HUES6 (cell line): ENCODE measurements around the gene ALDH1B1.

Experiments used
- H3K27ac ChIP-seq: 2 replicates; pipeline ENCODE4 v1.7.0; 2013; ENCODE audit warnings: low read depth, mild to moderate bottlenecking, low read length, inconsistent platforms
- H3K27me3 ChIP-seq: 2 replicates; pipeline ENCODE4 v1.6.1; 2013; ENCODE audit warnings: low read length; ENCODE audit not compliant: control insufficient read depth, insufficient read depth
- H3K36me3 ChIP-seq: 2 replicates; pipeline ENCODE4 v1.6.1; 2013; ENCODE audit warnings: low read length; ENCODE audit not compliant: control insufficient read depth, insufficient read depth
- H3K4me1 ChIP-seq: 2 replicates; pipeline ENCODE4 v1.6.1; 2013; ENCODE audit warnings: low read length; ENCODE audit not compliant: control insufficient read depth, insufficient read depth
- H3K4me3 ChIP-seq: 2 replicates; pipeline ENCODE4 v1.5.1; 2013; ENCODE audit warnings: low read depth, low read length
- H3K9ac ChIP-seq: one replicate; pipeline ENCODE4 v1.6.1; 2013; ENCODE audit warnings: mild to moderate bottlenecking, low read length
- H3K9me3 ChIP-seq: 2 replicates; pipeline ENCODE4 v1.6.1; 2013; ENCODE audit warnings: low read depth, low read length; ENCODE audit not compliant: control insufficient read depth, insufficient read depth

The ALDH1B1 gene

DNA sequence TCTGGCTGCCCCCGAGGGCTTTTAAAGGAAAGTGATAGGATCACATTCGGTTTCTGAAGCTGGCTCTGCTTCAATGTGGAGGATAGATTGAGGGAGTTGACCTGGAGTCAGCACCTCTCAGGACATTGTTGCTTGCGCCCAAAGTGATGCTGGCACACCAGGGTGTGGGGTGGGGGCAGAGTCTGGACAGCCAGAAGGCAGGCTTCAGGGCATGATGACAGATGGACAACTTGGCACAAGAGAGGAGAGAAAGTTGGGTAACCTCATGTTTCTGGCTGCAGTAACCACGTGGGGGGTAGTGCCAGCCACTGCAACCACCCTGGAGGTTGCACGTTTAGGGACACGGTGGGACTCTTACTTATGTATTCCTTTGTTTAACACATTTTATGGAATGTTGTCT is 9.5 kb downstream of the ALDH1B1 start:
- no peaks in the 10 kb centered on the region for H3K9me3 ChIP-seq
- H3K27ac ChIP-seq: no peak overlapping the region
- no peaks in the 10 kb centered on the region; the same call in 1 of the 2 replicates for H3K27me3 ChIP-seq
- no peaks in the 10 kb centered on the region for H3K4me1 ChIP-seq
- H3K4me3 ChIP-seq: no peak overlapping the region
- peaks cover 15% of the 10 kb centered on the region for H3K36me3 ChIP-seq
- no peak overlapping the region for H3K9ac ChIP-seq

GRCh38 chr9:38404314-38404713 is 11.8 kb downstream of the ALDH1B1 start:
- Histone ChIP-seq H3K27ac (no peak overlapping the region), H3K9me3 (no peaks in the 10 kb centered on the region), H3K27me3 (no peaks in the 10 kb centered on the region; the same call in 1 of the 2 replicates), H3K4me1 (no peaks in the 10 kb centered on the region), H3K9ac (no peak overlapping the region), H3K36me3 (no peaks in the 10 kb centered on the region), H3K4me3 (no peak overlapping the region)

GRCh38 chr9:38405785-38406184 is 13.3 kb downstream of the ALDH1B1 start:
- Histone ChIP-seq H3K27me3 (no peaks in the 10 kb centered on the region; the same call in 1 of the 2 replicates), H3K9me3 (no peaks in the 10 kb centered on the region), H3K9ac (no peak overlapping the region), H3K4me3 (no peak overlapping the region), H3K36me3 (peaks cover 2% of the 10 kb centered on the region; the same call in 1 of the 2 replicates), H3K27ac (no peak overlapping the region), H3K4me1 (no peaks in the 10 kb centered on the region)

DNA sequence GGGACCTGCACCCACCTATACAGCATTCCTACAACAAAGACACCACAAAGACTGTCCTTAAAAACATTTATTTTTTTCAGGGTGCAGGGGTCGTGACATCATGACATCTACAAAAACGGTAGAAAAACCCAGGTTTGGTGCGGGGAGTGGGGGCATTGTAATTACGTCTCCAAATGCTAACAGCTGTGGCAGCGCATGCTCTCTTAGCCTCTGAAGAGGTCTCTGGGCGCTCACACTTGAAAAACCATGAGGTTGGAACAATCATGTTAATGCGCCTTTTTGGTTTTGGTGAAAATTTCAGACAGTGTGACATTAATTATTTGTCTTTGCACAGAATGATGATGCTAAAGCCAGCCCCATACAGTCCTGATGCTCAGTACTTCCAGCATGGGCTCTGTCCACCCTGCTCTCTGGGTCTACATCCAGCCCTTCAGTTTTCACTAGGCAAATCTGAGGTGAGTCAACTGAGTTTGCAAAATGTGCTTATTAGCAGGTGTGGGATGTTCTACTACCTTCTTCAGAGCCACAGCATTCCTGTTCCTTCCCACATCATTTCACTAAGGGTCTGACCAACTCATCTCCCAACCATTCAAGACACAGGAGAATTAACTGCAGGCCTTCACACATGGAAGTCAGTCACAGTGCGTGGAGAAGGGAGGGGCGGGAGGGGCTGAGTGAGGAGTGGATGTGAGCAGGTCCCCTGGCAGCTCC is 14.1 kb downstream of the ALDH1B1 start:
- Histone ChIP-seq H3K9ac (no peak overlapping the region), H3K4me1 (no peaks in the 10 kb centered on the region), H3K4me3 (no peak overlapping the region), H3K9me3 (no peaks in the 10 kb centered on the region), H3K27me3 (no peaks in the 10 kb centered on the region; the same call in 1 of the 2 replicates), H3K27ac (no peak overlapping the region), H3K36me3 (peaks cover 5% of the 10 kb centered on the region; the same call in 1 of the 2 replicates)

DNA sequence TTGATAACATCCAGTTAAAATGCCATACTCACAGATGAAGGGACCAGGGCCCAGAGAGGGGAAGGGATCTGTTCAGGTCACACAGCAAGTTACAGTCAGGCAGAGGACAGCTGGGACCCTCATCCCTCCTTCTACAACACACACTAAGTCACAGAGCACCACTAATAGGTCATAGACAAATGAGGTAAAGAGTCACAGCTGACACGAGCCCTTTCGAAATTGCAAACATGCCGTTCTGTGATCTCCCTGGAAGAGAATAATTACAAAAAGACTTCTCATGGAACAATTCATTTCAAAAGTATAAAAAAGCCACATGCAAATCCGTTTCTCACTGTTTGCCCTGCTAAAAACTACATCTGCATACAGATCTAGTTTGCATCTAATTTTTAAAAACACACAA is 16.2 kb downstream of the ALDH1B1 start:
- no peak overlapping the region for H3K27ac ChIP-seq
- no peaks in the 10 kb centered on the region for H3K9me3 ChIP-seq
- no peak overlapping the region for H3K4me3 ChIP-seq
- H3K9ac ChIP-seq: no peak overlapping the region
- H3K4me1 ChIP-seq: no peaks in the 10 kb centered on the region
- H3K27me3 ChIP-seq: no peaks in the 10 kb centered on the region; the same call in 1 of the 2 replicates
- peaks cover 5% of the 10 kb centered on the region; the same call in 1 of the 2 replicates for H3K36me3 ChIP-seq

GRCh38 chr9:38412751-38413150 is 20.2 kb downstream of the ALDH1B1 start:
- Histone ChIP-seq H3K36me3 (peaks cover 5% of the 10 kb centered on the region; the same call in 1 of the 2 replicates), H3K9ac (no peak overlapping the region), H3K9me3 (no peaks in the 10 kb centered on the region), H3K27me3 (no peaks in the 10 kb centered on the region), H3K4me1 (no peaks in the 10 kb centered on the region; the same call in 1 of the 2 replicates), H3K4me3 (no peak overlapping the region), H3K27ac (no peak overlapping the region)

GRCh38 chr9:38413283-38413682 is 20.8 kb downstream of the ALDH1B1 start:
- peaks cover 5% of the 10 kb centered on the region; the same call in 1 of the 2 replicates for H3K36me3 ChIP-seq
- no peak overlapping the region for H3K4me3 ChIP-seq
- H3K4me1 ChIP-seq: no peaks in the 10 kb centered on the region; the same call in 1 of the 2 replicates
- H3K27me3 ChIP-seq: no peaks in the 10 kb centered on the region
- no peak overlapping the region for H3K27ac ChIP-seq
- no peaks in the 10 kb centered on the region for H3K9me3 ChIP-seq
- H3K9ac ChIP-seq: no peak overlapping the region

DNA sequence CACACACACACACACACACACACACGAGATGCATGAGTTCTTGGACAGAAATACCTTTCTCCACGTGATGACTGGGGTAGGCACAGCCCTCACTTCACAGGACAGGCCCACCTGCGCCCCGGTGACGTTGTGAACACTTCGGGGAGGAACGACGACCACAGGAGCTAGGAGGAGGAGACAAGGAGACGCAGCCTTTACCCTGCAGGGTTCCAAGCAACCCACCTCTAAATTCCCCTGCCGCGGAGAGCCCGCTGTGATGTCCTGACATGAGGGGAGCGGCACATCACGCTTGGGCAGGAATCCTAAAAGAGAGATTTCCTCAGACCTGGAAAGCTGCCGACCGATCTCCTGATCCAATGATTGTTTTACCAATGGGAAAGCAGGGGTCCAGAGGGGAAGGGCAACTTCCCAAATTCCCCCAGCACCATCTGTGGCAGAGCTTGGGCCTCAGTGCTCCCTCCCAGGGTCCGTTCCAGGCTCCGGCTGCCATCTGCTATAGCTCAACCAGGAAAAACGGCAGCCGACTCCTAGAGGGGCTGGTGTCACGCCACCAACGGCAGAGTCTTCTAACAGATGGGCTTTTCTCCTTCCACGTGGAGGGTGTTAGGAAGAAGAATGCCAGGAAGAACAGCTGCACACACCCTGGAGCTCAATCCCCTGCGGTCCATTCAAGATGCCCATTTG is 21.7 kb downstream of the ALDH1B1 start:
- Histone ChIP-seq H3K27me3 (no peaks in the 10 kb centered on the region), H3K4me1 (peaks cover 6% of the 10 kb centered on the region), H3K27ac (no peak overlapping the region), H3K36me3 (peaks cover 5% of the 10 kb centered on the region; the same call in 1 of the 2 replicates), H3K9ac (no peak overlapping the region), H3K4me3 (no peak overlapping the region), H3K9me3 (no peaks in the 10 kb centered on the region)

DNA sequence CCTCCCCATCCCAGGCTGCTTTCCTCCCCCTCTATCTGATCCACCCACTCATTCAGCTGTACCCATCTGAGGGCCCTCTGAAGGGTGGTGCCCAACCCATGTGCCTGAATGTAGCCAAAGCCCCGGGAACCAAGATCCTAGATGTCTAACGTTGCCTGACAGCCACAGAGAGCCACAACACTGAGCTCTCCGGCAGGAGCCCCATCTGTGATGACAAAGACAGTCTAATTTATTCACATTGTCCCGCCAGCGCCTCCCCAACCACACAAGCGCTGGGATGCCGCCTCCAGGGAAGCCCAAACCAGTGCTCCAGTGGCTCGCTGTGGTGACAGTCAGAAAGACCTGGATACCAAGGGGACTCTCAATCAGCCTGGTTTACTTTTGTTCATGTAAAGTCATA is 23.4 kb downstream of the ALDH1B1 start:
- Histone ChIP-seq H3K27ac (no peak overlapping the region), H3K4me3 (no peak overlapping the region), H3K4me1 (peaks cover 9% of the 10 kb centered on the region), H3K9ac (no peak overlapping the region), H3K36me3 (peaks cover 2% of the 10 kb centered on the region; the same call in 1 of the 2 replicates), H3K27me3 (no peaks in the 10 kb centered on the region), H3K9me3 (no peaks in the 10 kb centered on the region)

DNA sequence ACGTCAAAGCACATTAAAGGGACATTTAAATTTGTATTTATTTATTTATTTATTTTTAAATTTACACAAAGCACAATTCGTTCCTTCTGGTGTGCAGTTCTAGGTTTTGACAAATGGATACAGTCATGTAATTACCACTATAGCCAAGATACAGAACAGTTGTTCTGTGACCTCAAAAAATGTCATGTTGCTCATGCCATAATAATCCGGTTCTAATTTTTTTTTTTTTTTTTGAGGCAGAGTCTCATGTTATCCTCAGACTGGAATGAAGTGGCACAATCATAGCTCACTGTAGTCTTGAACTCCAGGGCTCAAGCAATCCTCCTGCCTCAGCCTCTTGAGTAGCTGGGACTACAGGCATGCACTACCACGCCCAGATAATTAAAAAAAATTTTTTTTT is 24.0 kb downstream of the ALDH1B1 start:
- no peaks in the 10 kb centered on the region for H3K9me3 ChIP-seq
- no peak overlapping the region for H3K9ac ChIP-seq
- H3K27ac ChIP-seq: no peak overlapping the region
- no peaks in the 10 kb centered on the region for H3K27me3 ChIP-seq
- peaks cover 13% of the 10 kb centered on the region for H3K4me1 ChIP-seq
- H3K36me3 ChIP-seq: no peaks in the 10 kb centered on the region
- no peak overlapping the region for H3K4me3 ChIP-seq
